Measurements from ENCODE around the gene RBMS3. TPM values are rescaled to one million over a fixed set of nuclear protein-coding genes. Genes with fewer than 3 reads are reported as not detected.
"Not testable (repeated sequence)": the region's sequence is repeated elsewhere in the genome, so short reads cannot be mapped to it uniquely, and the experiment has no call there.

The RBMS3 gene
- total RNA-seq, 6 donors from 2014 or later = 39.8 to 102 (median 57.2) TPM

GRCh38 chr3:30042274-30042859 is 761.5 kb downstream of the RBMS3 start:
- Histone ChIP-seq H3K27ac (no peak overlapping the region), H3K36me3 (no peaks in the 10 kb centered on the region), H3K4me1 (peaks cover 0 to 13% (median 3%) of the 10 kb centered on the region in 4 donors), H3K9me3 (no peaks in the 10 kb centered on the region), H3K27me3 (no peaks in the 10 kb centered on the region), H3K4me3 (no peak overlapping the region)
- WGBS, 2 donors = 21 to 28% methylated on average over 4 of the region's 4 CpGs
- ATAC-seq (ENCODE audit: low FRiP score in 2 of 2) = peak; percentile 43 to 89
- no peak for TF ChIP-seq POLR2A (IDR thresholded peaks at IDR 0.05)
- TF ChIP-seq POLR2AphosphoS5 (IDR thresholded peaks at IDR 0.05) = no peak
- TF ChIP-seq, protein P1, sequence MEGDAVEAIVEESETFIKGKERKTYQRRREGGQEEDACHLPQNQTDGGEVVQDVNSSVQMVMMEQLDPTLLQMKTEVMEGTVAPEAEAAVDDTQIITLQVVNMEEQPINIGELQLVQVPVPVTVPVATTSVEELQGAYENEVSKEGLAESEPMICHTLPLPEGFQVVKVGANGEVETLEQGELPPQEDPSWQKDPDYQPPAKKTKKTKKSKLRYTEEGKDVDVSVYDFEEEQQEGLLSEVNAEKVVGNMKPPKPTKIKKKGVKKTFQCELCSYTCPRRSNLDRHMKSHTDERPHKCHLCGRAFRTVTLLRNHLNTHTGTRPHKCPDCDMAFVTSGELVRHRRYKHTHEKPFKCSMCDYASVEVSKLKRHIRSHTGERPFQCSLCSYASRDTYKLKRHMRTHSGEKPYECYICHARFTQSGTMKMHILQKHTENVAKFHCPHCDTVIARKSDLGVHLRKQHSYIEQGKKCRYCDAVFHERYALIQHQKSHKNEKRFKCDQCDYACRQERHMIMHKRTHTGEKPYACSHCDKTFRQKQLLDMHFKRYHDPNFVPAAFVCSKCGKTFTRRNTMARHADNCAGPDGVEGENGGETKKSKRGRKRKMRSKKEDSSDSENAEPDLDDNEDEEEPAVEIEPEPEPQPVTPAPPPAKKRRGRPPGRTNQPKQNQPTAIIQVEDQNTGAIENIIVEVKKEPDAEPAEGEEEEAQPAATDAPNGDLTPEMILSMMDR (IDR thresholded peaks at IDR 0.05) = peak; percentile 27 to 70 (median 65)
- DNase-seq = peak in 1 of 2 donors; percentile 37

GRCh38 chr3:30042916-30043555 is 762.2 kb downstream of the RBMS3 start:
- WGBS, 2 donors = 79 to 93% methylated on average over 3 of the region's 3 CpGs

DNA sequence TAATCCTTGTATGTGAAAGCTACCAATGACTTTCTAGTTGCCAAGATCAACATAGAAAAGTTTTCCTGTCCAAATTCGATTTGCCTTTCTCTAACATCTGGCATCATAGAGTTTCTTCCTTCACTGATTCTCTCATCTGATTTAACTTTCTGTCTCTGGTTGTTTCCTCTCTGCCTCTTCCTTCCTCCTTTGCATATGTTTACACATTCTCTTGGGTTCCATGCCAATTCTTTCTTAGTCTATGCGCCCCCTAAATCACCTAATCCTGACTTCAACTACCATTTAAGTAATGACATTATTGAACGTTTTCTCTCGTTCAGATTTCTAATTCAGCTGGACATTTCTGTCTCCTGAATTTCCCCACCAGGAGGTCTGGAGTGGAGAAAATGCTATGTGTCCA is 763.6 kb downstream of the RBMS3 start:
- ATAC-seq (ENCODE audit: low FRiP score in 2 of 2) (no peak), DNase-seq (no peak)
- Histone ChIP-seq H3K4me3 (no peak overlapping the region), H3K9me3 (no peaks in the 10 kb centered on the region), H3K36me3 (no peaks in the 10 kb centered on the region), H3K4me1 (peaks cover 0 to 13% (median 3%) of the 10 kb centered on the region in 4 donors), H3K27ac (no peak overlapping the region), H3K27me3 (no peaks in the 10 kb centered on the region)
- WGBS, 2 donors = 37 to 58% methylated on average over 4 of the region's 4 CpGs
- TF ChIP-seq POLR2A (IDR thresholded peaks at IDR 0.05) = no peak
- TF ChIP-seq POLR2AphosphoS5 (IDR thresholded peaks at IDR 0.05) = no peak
- no peak for TF ChIP-seq EP300 (IDR thresholded peaks at IDR 0.05)
- TF ChIP-seq, protein P1 (IDR thresholded peaks at IDR 0.05) = no peak

More at GRCh38 chr3:30042916-30043555, 762.2 kb downstream of the RBMS3 start:
- H3K4me1 ChIP-seq = peaks cover 0 to 13% (median 3%) of the 10 kb centered on the region in 4 donors
- no peak overlapping the region for H3K4me3 ChIP-seq
- no peaks in the 10 kb centered on the region for H3K9me3 ChIP-seq
- no peaks in the 10 kb centered on the region for H3K27me3 ChIP-seq
- DNase-seq = no peak
- TF ChIP-seq, protein P1 (IDR thresholded peaks at IDR 0.05) = no peak
- TF ChIP-seq POLR2A (IDR thresholded peaks at IDR 0.05) (no peak), POLR2AphosphoS5 (IDR thresholded peaks at IDR 0.05) (no peak), EP300 (IDR thresholded peaks at IDR 0.05) (no peak)
- H3K36me3 ChIP-seq = no peaks in the 10 kb centered on the region
- no peak for ATAC-seq (ENCODE audit: low FRiP score in 2 of 2)
- H3K27ac ChIP-seq = no peak overlapping the region

- Histone ChIP-seq H3K9me3 (no peaks in the 10 kb centered on the region), H3K36me3 (no peaks in the 10 kb centered on the region), H3K4me3 (no peak overlapping the region), H3K4me1 (no peaks in the 10 kb centered on the region), H3K27ac (no peak overlapping the region), H3K27me3 (no peaks in the 10 kb centered on the region)
- WGBS, 2 donors = 68 to 81% methylated on average over 3 of the region's 3 CpGs
- DNase-seq = no peak
- no peak for TF ChIP-seq EP300 (IDR thresholded peaks at IDR 0.05)
- no peak for TF ChIP-seq POLR2A (IDR thresholded peaks at IDR 0.05)
- TF ChIP-seq POLR2AphosphoS5 (IDR thresholded peaks at IDR 0.05) = no peak
- TF ChIP-seq, protein P1 (IDR thresholded peaks at IDR 0.05) = no peak
- ATAC-seq (ENCODE audit: low FRiP score in 2 of 2) = no peak
These were observed 767.6 kb downstream of the RBMS3 start for GRCh38 chr3:30048431-30048830.

GRCh38 chr3:30050116-30050515 is 769.2 kb downstream of the RBMS3 start:
- H3K4me3 ChIP-seq; H3K27me3 ChIP-seq; H3K36me3 ChIP-seq; H3K4me1 ChIP-seq; H3K9me3 ChIP-seq; ATAC-seq (ENCODE audit: low FRiP score in 2 of 2); H3K27ac ChIP-seq: not testable (repeated sequence)
- 80 to 100% methylated on average over 1 to 9 of the region's 9 CpGs for WGBS, 2 donors
- DNase-seq = peak in 1 of 2 donors; percentile 5

All from upper lobe of left lung (tissue), 6 donors.